HepG2 (cell line): ENCODE measurements around the gene IGFBP5. TPM values are rescaled to one million over a fixed set of nuclear protein-coding genes. Genes with fewer than 3 reads are reported as not detected.

Experiments
- HIVEP1 ChIP-seq: sonication (generic); formaldehyde crosslinking; IDR thresholded peaks from 2 replicates; pipeline ENCODE4 v1.4.0; 2020; ENCODE audit warnings: mild to moderate bottlenecking, missing genetic modification reagents
- HMGA1 ChIP-seq: sonication (generic); formaldehyde crosslinking; conservative IDR thresholded peaks from 2 replicates; pipeline ENCODE4 v1.4.0; 2020; ENCODE audit warnings: missing genetic modification reagents
- HNF1A ChIP-seq, 2 experiments: sonication (generic) in 1 of 2; formaldehyde crosslinking in 1 of 2; IDR thresholded peaks; 2 replicates each; pipeline versions ENCODE4 v1.4.0 to v1.6.1; 2016 to 2020; ENCODE audit warnings: borderline replicate concordance in 1 of 2, low read depth in 1 of 2, mild to moderate bottlenecking in 1 of 2, missing genetic modification reagents in 1 of 2
- PATZ1 ChIP-seq: sonication (generic); formaldehyde crosslinking; IDR thresholded peaks from 2 replicates; pipeline ENCODE4 v1.4.0; 2020; ENCODE audit warnings: missing genetic modification reagents
- SETDB1 ChIP-seq: sonication (generic); formaldehyde crosslinking; IDR thresholded peaks from 2 replicates; pipeline ENCODE4 v1.5.1; 2020; ENCODE audit warnings: missing genetic modification reagents, mild to moderate bottlenecking, borderline replicate concordance
- SNAI1 ChIP-seq: sonication (generic); formaldehyde crosslinking; IDR thresholded peaks from 2 replicates; pipeline ENCODE4 v1.5.0; 2020; ENCODE audit warnings: mild to moderate bottlenecking, missing genetic modification reagents, borderline replicate concordance
- TFE3 ChIP-seq: IDR thresholded peaks from 2 replicates; pipeline ENCODE4 v1.6.1; 2016
- THAP9 ChIP-seq: sonication (generic); formaldehyde crosslinking; IDR thresholded peaks from 2 replicates; pipeline ENCODE4; 2020; ENCODE audit warnings: missing genetic modification reagents, mild to moderate bottlenecking, borderline replicate concordance
- ZFP41 ChIP-seq: sonication (generic); formaldehyde crosslinking; IDR thresholded peaks from 2 replicates; pipeline ENCODE4 v1.4.0; 2020; ENCODE audit warnings: mild to moderate bottlenecking, missing genetic modification reagents, borderline replicate concordance
- ZNF224 ChIP-seq: sonication (generic); formaldehyde crosslinking; IDR thresholded peaks from 2 replicates; pipeline ENCODE4 v1.5.0; 2020; ENCODE audit warnings: mild to moderate bottlenecking, missing genetic modification reagents
- ZNF260 ChIP-seq: sonication (generic); formaldehyde crosslinking; IDR thresholded peaks from 2 replicates; pipeline ENCODE4 v1.4.0; 2020; ENCODE audit warnings: missing genetic modification reagents, low read depth, mild to moderate bottlenecking, borderline replicate concordance
- ZNF280B ChIP-seq: sonication (generic); formaldehyde crosslinking; IDR thresholded peaks from 2 replicates; pipeline ENCODE4 v1.5.0; 2020; ENCODE audit warnings: missing genetic modification reagents, mild to moderate bottlenecking, borderline replicate concordance
- ZNF33B ChIP-seq: sonication (generic); formaldehyde crosslinking; IDR thresholded peaks from 2 replicates; pipeline ENCODE4 v1.5.1; 2020; ENCODE audit warnings: mild to moderate bottlenecking, missing genetic modification reagents
- ZNF484 ChIP-seq: sonication (generic); formaldehyde crosslinking; IDR thresholded peaks from 2 replicates; pipeline ENCODE4 v1.5.1; 2020; ENCODE audit warnings: mild to moderate bottlenecking, low read depth, missing genetic modification reagents, borderline replicate concordance
- ZNF850 ChIP-seq: sonication (generic); formaldehyde crosslinking; conservative IDR thresholded peaks from 2 replicates; pipeline ENCODE4 v1.9.0; 2021; ENCODE audit warnings: mild to moderate bottlenecking, missing genetic modification reagents
- polyA plus RNA-seq, 8 experiments: library from polyadenylated mRNA; depleted of rRNA in 3 of 8; stranded (reverse) in 7 of 8; unstranded in 1 of 8; fragments of >200 nt; fragmentation: Illumina TruSeq in 4 of 8; extraction: Trizol in 4 of 8; gene quantifications; 2 replicates each; pipeline versions ENCODE4 v1.2.1 to v1.2.3, GENCODE V29; 2011 to 2016; ENCODE audit warnings: low read depth in 4 of 8, missing spikeins in 1 of 8, mixed read lengths in 1 of 8; ENCODE audit not compliant: insufficient read depth in 1 of 8
- total RNA-seq, 5 experiments: library from RNA; depleted of rRNA; stranded (reverse); fragments of >200 nt; fragmentation: Illumina TruSeq; extraction: Trizol; gene quantifications; 2 replicates each; pipeline ENCODE4 v1.2.3, GENCODE V29; 2016; ENCODE audit warnings: low read depth in 1 of 5

Gene IGFBP5
- total and polyA plus RNA-seq, 2 of the 13 experiments (the other 11 are each of a cell fraction or from before 2014, with no cell fraction given) = 0.15 TPM; not detected in 1

GRCh38 chr2:216661639-216662375 lies 33.5 kb downstream of the IGFBP5 start (continued):
- TF ChIP-seq THAP9 (no peak), ZNF260 (no peak), SNAI1 (CRISPR knock-in tag) (no peak), ZNF33B (CRISPR knock-in tag) (no peak), HIVEP1 (CRISPR knock-in tag) (no peak), TFE3 (CRISPR knock-in tag) (no peak), HNF1A (IDR thresholded peaks at IDR 0.05; ENCODE audit: low read depth) (no peak), HNF1A (CRISPR knock-in tag; IDR thresholded peaks at IDR 0.05; ENCODE audit: borderline replicate concordance) (0 out of 2 replicates have a peak, but pooled peaks have one; percentile 24), ZNF224 (no peak), ZNF280B (CRISPR knock-in tag) (no peak; the same call in 1 of the 2 replicates), HMGA1 (no peak), SETDB1 (0 out of 2 replicates have a peak, but pooled peaks have one; percentile 23), ZNF484 (no peak), PATZ1 (CRISPR knock-in tag) (no peak), ZNF850 (CRISPR knock-in tag) (no peak), ZFP41 (no peak)
